HPDE6-E6E7 (cell line): ENCODE data around the gene RAX2.
"Not testable (repeated sequence)": the region's sequence is repeated elsewhere in the genome, so short reads cannot be mapped to it uniquely, and the experiment has no call there.

Experiments used
- DNase-seq: peaks from one replicate; pipeline ENCODE4 v3.0.0; 2011; ENCODE audit warnings: missing footprints; ENCODE audit errors: extremely low spot score

RAX2 gene

GRCh38 chr19:3760871-3761361, 11.1 kb downstream of the RAX2 start:
- no peak for DNase-seq

- DNase-seq = no peak
Observed at GRCh38 chr19:3759482-3760254, 12.4 kb downstream of the RAX2 start.

GRCh38 chr19:3758297-3758696, 13.7 kb downstream of the RAX2 start:
- DNase-seq = not testable (repeated sequence)

- not testable (repeated sequence) for DNase-seq
Observed at GRCh38 chr19:3757705-3758104, 14.3 kb downstream of the RAX2 start.

GRCh38 chr19:3753631-3754410, 18.2 kb downstream of the RAX2 start:
- DNase-seq = no peak

- DNase-seq = no peak
Observed at GRCh38 chr19:3752492-3752891, 19.5 kb downstream of the RAX2 start.

- no peak for DNase-seq
Observed at GRCh38 chr19:3751236-3751635, 20.8 kb downstream of the RAX2 start.

GRCh38 chr19:3750211-3750610, 21.8 kb downstream of the RAX2 start:
- no peak for DNase-seq

- DNase-seq = no peak
Observed at GRCh38 chr19:3748965-3749364, 23.1 kb downstream of the RAX2 start.

GRCh38 chr19:3746371-3747056, 25.5 kb downstream of the RAX2 start:
- no peak for DNase-seq

GRCh38 chr19:3745363-3746045, 26.5 kb downstream of the RAX2 start:
- no peak for DNase-seq

- DNase-seq = no peak
Observed at GRCh38 chr19:3743486-3743885, 28.5 kb downstream of the RAX2 start.

- DNase-seq = no peak
Observed at GRCh38 chr19:3740431-3740830, 31.6 kb downstream of the RAX2 start.

GRCh38 chr19:3738477-3739220, 33.4 kb downstream of the RAX2 start:
- no peak for DNase-seq

GRCh38 chr19:3737487-3738205, 34.4 kb downstream of the RAX2 start:
- no peak for DNase-seq

- no peak for DNase-seq
Observed at GRCh38 chr19:3736106-3736724, 35.8 kb downstream of the RAX2 start.

- DNase-seq = no peak
Observed at GRCh38 chr19:3734310-3734600, 37.8 kb downstream of the RAX2 start.

GRCh38 chr19:3733549-3734309, 38.3 kb downstream of the RAX2 start:
- DNase-seq = no peak

- no peak for DNase-seq
Observed at GRCh38 chr19:3732108-3732507, 39.9 kb downstream of the RAX2 start.
